K562 (cell line): ENCODE measurements around the gene SLC37A4. TPM values are rescaled to one million over a fixed set of nuclear protein-coding genes. Genes with fewer than 3 reads are reported as not detected.

Experiments
- BCLAF1 ChIP-seq, 2 experiments: fragments of 450-650 bp in 1 of 2; IDR thresholded peaks; 2 replicates each; pipeline ENCODE4 v1.6.1; 2011 to 2017; ENCODE audit warnings: low read depth in 2 of 2, antibody characterized with exemption in 1 of 2, borderline replicate concordance in 1 of 2, low read length in 1 of 2, mild to moderate bottlenecking in 1 of 2, mixed read lengths in 1 of 2; ENCODE audit not compliant: control insufficient read depth in 1 of 2
- CBX8 ChIP-seq: fragments of 200-600 bp; sonication (generic); IDR thresholded peaks from 2 replicates; pipeline ENCODE4 v1.6.1; 2012; ENCODE audit warnings: borderline replicate concordance, mixed run types, low read depth, mild to moderate bottlenecking, moderate library complexity, mixed read lengths, low read length, control low read depth, inconsistent platforms; ENCODE audit not compliant: poor library complexity, severe bottlenecking; ENCODE audit errors: extremely low read depth
- DMBX1 ChIP-seq: fragments of 250-450 bp; sonication (Bioruptor Pico); IDR thresholded peaks from 2 replicates; pipeline ENCODE4 v1.8.0; 2022; ENCODE audit warnings: inconsistent platforms, mild to moderate bottlenecking, moderate library complexity, borderline replicate concordance
- ELF2 ChIP-seq: fragments of 250-450 bp; sonication (Bioruptor Pico); IDR thresholded peaks from 2 replicates; pipeline ENCODE4 v1.5.0; 2021; ENCODE audit warnings: mild to moderate bottlenecking
- EP300 ChIP-seq: IDR thresholded peaks from 2 replicates; pipeline ENCODE4 v1.6.1; 2012; ENCODE audit warnings: low read length, improper control_type of control experiment
- FOXK2 ChIP-seq, 2 experiments: fragments of 450-650 bp; IDR thresholded peaks in 1 of 2; conservative IDR thresholded peaks in 1 of 2; 2 replicates each; pipeline ENCODE4 v1.6.1; 2016; ENCODE audit warnings: low read depth in 2 of 2, mild to moderate bottlenecking in 1 of 2
- MEF2D ChIP-seq: conservative IDR thresholded peaks from 2 replicates; pipeline ENCODE4 v1.6.1; 2016; ENCODE audit warnings: low read depth, missing genetic modification characterization, missing compliant biosample characterization
- NCOA6 ChIP-seq: fragments of 450-650 bp; IDR thresholded peaks from 2 replicates; pipeline ENCODE4 v1.6.1; 2017; ENCODE audit warnings: mild to moderate bottlenecking
- RCOR1 ChIP-seq, 2 experiments: IDR thresholded peaks; 2 replicates each; pipeline ENCODE4 v1.6.1; 2012; ENCODE audit warnings: low read depth in 2 of 2, low read length in 2 of 2, borderline replicate concordance in 1 of 2, improper control_type of control experiment in 1 of 2
- RUNX1 ChIP-seq: sonication (generic); IDR thresholded peaks from 2 replicates; pipeline ENCODE4 v1.6.1; 2016; ENCODE audit warnings: antibody characterized with exemption, low read depth
- SLC30A9 ChIP-seq: fragments of 250-450 bp; sonication (Bioruptor Pico); IDR thresholded peaks from 2 replicates; pipeline ENCODE4 v1.8.0; 2022; ENCODE audit warnings: mild to moderate bottlenecking, moderate library complexity
- SMAD1 ChIP-seq: fragments of 150-350 bp; IDR thresholded peaks from 2 replicates; pipeline ENCODE4 v1.6.1; 2014; ENCODE audit warnings: low read length, low read depth; ENCODE audit not compliant: partially characterized antibody
- SNRNP70 ChIP-seq: fragments of 200-400 bp; formaldehyde crosslinking; optimal IDR thresholded peaks from 2 replicates; pipeline ENCODE3; 2017; ENCODE audit warnings: low read depth, low read length
- STAT5A ChIP-seq: IDR thresholded peaks from 2 replicates; pipeline ENCODE4 v1.6.1; 2012; ENCODE audit warnings: low read length, inconsistent platforms, borderline replicate concordance
- TAF9B ChIP-seq: fragments of 450-650 bp; IDR thresholded peaks from 2 replicates; pipeline ENCODE4 v1.6.1; 2018; ENCODE audit warnings: mild to moderate bottlenecking; ENCODE audit not compliant: partially characterized antibody
- TBP ChIP-seq: optimal IDR thresholded peaks from 2 replicates; pipeline ENCODE3; 2011; ENCODE audit warnings: low read depth, low read length, improper control_type of control experiment
- TCFL5 ChIP-seq: fragments of 250-450 bp; sonication (Bioruptor Pico); conservative IDR thresholded peaks from 2 replicates; pipeline ENCODE4 v1.6.1; 2021; ENCODE audit warnings: mild to moderate bottlenecking, moderate library complexity, matching md5 sums
- YY1 ChIP-seq, 3 experiments: IDR thresholded peaks; 2 replicates each; pipeline ENCODE4 v1.6.1; 2011; ENCODE audit warnings: low read length in 2 of 3, mild to moderate bottlenecking in 2 of 3, moderate library complexity in 2 of 3, borderline replicate concordance in 1 of 3, control low read depth in 1 of 3, low read depth in 1 of 3; ENCODE audit not compliant: insufficient read depth in 3 of 3, insufficient replicate concordance in 2 of 3, control insufficient read depth in 1 of 3, insufficient read length in 1 of 3; ENCODE audit errors: extremely low read depth in 1 of 3
- ZKSCAN3 ChIP-seq: fragments of 250-450 bp; sonication (Bioruptor Pico); IDR thresholded peaks from 2 replicates; pipeline ENCODE4 v1.4.0; 2020
- ZSCAN32 ChIP-seq: fragments of 450-650 bp; formaldehyde crosslinking; IDR thresholded peaks from 2 replicates; pipeline ENCODE4 v1.4.0; 2020; ENCODE audit warnings: mild to moderate bottlenecking, moderate library complexity
- polyA plus RNA-seq, 8 experiments: library from polyadenylated mRNA; depleted of rRNA in 4 of 8; stranded (reverse) in 5 of 8; unstranded in 3 of 8; fragments of >200 nt; fragmentation: Nextera tagmentation in 2 of 8; fragmentation: Illumina TruSeq in 1 of 8; extraction: Ambion mirVana in 2 of 8; extraction: Trizol in 1 of 8; gene quantifications; 2 replicates each; pipeline versions ENCODE4 v1.2.1 to v1.2.3, GENCODE V29; 2011 to 2014; ENCODE audit warnings: inconsistent platforms in 1 of 8, missing spikeins in 1 of 8
- total RNA-seq, 7 experiments: library from RNA; depleted of rRNA in 6 of 7; stranded (reverse); fragments of >200 nt in 6 of 7; fragmentation: Illumina TruSeq in 2 of 7; extraction: Trizol in 2 of 7; gene quantifications; 2 replicates each; pipeline versions ENCODE4 v1.2.1 to v1.2.3, GENCODE V29; 2011 to 2021; ENCODE audit warnings: low replicate concordance in 1 of 7
- TF ChIP-seq, protein P1 (sequence below): IDR thresholded peaks from 3 replicates; pipeline ENCODE4 v1.6.1; 2011; ENCODE audit warnings: borderline replicate concordance, mild to moderate bottlenecking, moderate library complexity; ENCODE audit not compliant: insufficient read length; ENCODE audit errors: extremely low read depth

SLC37A4 gene
- total and polyA plus RNA-seq, 9 of the 15 experiments (the other 6 are each of a cell fraction or from before 2014, with no cell fraction given): 24.7 to 73.9 (median 40.7) TPM

- TF ChIP-seq BCLAF1 (IDR thresholded peaks at IDR 0.05; ENCODE audit: borderline replicate concordance in 1 of 2, control insufficient read depth in 1 of 2, low read depth in 2 of 2, low read length in 1 of 2) (0 out of 4 replicates have a peak, but pooled peaks of 1 of the 2 experiments have one; percentile 72), SMAD1 (no peak), STAT5A (no peak), SNRNP70 (no peak), ELF2 (no peak), ZKSCAN3 (CRISPR knock-in tag) (no peak), MEF2D (tag) (no peak), RUNX1 (no peak), SLC30A9 (no peak), NCOA6 (no peak), YY1 (IDR thresholded peaks at IDR 0.05; ENCODE audit: borderline replicate concordance in 1 of 3, control insufficient read depth in 1 of 3, extremely low read depth in 1 of 3, insufficient read depth in 3 of 3, insufficient read length in 1 of 3, insufficient replicate concordance in 2 of 3, low read depth in 1 of 3, low read length in 2 of 3) (peak in 2 of 3 experiments; percentile 9 to 45), EP300 (0 out of 2 replicates have a peak, but pooled peaks have one; percentile 34), FOXK2 (conservative IDR thresholded peaks at IDR 0.05 in 1 of 2, IDR thresholded peaks at IDR 0.05 in 1 of 2; ENCODE audit: low read depth in 2 of 2) (0 out of 4 replicates have a peak, but pooled peaks of 1 of the 2 experiments have one; percentile 23), TAF9B (no peak), TBP (peak; percentile 34), TCFL5 (CRISPR knock-in tag) (no peak), ZSCAN32 (CRISPR knock-in tag) (no peak), DMBX1 (CRISPR knock-in tag) (no peak), CBX8 (no peak), RCOR1 (IDR thresholded peaks at IDR 0.05; ENCODE audit: borderline replicate concordance in 1 of 2, low read depth in 2 of 2, low read length in 2 of 2) (peak in 1 of 2 experiments; percentile 48; a peak in 1 of 4 replicates)
- TF ChIP-seq, protein P1, sequence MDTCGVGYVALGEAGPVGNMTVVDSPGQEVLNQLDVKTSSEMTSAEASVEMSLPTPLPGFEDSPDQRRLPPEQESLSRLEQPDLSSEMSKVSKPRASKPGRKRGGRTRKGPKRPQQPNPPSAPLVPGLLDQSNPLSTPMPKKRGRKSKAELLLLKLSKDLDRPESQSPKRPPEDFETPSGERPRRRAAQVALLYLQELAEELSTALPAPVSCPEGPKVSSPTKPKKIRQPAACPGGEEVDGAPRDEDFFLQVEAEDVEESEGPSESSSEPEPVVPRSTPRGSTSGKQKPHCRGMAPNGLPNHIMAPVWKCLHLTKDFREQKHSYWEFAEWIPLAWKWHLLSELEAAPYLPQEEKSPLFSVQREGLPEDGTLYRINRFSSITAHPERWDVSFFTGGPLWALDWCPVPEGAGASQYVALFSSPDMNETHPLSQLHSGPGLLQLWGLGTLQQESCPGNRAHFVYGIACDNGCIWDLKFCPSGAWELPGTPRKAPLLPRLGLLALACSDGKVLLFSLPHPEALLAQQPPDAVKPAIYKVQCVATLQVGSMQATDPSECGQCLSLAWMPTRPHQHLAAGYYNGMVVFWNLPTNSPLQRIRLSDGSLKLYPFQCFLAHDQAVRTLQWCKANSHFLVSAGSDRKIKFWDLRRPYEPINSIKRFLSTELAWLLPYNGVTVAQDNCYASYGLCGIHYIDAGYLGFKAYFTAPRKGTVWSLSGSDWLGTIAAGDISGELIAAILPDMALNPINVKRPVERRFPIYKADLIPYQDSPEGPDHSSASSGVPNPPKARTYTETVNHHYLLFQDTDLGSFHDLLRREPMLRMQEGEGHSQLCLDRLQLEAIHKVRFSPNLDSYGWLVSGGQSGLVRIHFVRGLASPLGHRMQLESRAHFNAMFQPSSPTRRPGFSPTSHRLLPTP: no peak
These were observed at the start of gene SLC37A4 (continued) for GRCh38 chr11:119030329-119031047.
